Endothelial cell of umbilical vein (primary cell): ENCODE data around the gene SNIP1.

Source experiments
- TF ChIP-seq, protein P1 (sequence below), 2 donors: IDR thresholded peaks; 1 replicate in 1 of 2; 2 replicates in 1 of 2; pipeline ENCODE4 v1.5.1; 2011; ENCODE audit warnings: low read length in 2 of 2, mild to moderate bottlenecking in 2 of 2, moderate library complexity in 2 of 2, control low read depth in 1 of 2, inconsistent platforms in 1 of 2, low read depth in 1 of 2; ENCODE audit not compliant: insufficient read depth in 1 of 2; ENCODE audit errors: extremely low read depth in 1 of 2
- TF ChIP-seq, protein P2 (sequence below): IDR thresholded peaks from 2 replicates; pipeline ENCODE4 v1.6.1; 2011; ENCODE audit not compliant: insufficient read depth, insufficient read length

DNA sequence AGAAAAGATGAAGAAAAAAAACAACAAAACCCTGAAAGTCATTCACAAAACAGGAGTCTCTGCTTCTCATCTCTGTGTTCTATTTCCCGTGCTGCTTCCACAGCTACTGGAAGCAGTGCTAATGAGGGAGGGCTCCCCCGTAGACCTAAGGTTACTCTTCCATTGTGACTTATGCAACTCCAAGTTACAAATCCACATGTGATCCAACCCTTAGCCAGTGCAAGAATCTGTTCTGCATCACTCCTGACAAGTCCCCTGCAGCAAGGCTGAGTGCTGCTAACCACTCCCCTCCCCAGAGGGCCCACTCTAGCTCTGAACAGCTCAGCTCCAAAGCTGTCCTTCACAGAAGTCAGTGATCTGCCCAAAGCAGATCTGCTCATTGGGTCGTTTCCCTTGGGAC is 12.9 kb upstream of the SNIP1 start:
- TF ChIP-seq, protein P1, sequence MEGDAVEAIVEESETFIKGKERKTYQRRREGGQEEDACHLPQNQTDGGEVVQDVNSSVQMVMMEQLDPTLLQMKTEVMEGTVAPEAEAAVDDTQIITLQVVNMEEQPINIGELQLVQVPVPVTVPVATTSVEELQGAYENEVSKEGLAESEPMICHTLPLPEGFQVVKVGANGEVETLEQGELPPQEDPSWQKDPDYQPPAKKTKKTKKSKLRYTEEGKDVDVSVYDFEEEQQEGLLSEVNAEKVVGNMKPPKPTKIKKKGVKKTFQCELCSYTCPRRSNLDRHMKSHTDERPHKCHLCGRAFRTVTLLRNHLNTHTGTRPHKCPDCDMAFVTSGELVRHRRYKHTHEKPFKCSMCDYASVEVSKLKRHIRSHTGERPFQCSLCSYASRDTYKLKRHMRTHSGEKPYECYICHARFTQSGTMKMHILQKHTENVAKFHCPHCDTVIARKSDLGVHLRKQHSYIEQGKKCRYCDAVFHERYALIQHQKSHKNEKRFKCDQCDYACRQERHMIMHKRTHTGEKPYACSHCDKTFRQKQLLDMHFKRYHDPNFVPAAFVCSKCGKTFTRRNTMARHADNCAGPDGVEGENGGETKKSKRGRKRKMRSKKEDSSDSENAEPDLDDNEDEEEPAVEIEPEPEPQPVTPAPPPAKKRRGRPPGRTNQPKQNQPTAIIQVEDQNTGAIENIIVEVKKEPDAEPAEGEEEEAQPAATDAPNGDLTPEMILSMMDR (IDR thresholded peaks at IDR 0.05; ENCODE audit: extremely low read depth in 1 of 2, insufficient read depth in 1 of 2, low read depth in 1 of 2, low read length in 2 of 2): no peak
- TF ChIP-seq, protein P2, sequence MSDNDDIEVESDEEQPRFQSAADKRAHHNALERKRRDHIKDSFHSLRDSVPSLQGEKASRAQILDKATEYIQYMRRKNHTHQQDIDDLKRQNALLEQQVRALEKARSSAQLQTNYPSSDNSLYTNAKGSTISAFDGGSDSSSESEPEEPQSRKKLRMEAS: no peak
